Activated naive CD4-positive, alpha-beta T cell treated with anti-CD3 and anti-CD28 coated beads for 36 hours (primary cell): ENCODE measurements around the gene SUN5. TPM values are rescaled to one million over a fixed set of nuclear protein-coding genes. Genes with fewer than 3 reads are reported as not detected.
"Not testable (repeated sequence)": the region's sequence is repeated elsewhere in the genome, so short reads cannot be mapped to it uniquely, and the experiment has no call there.

ENCODE experiments used
- CTCF ChIA-PET: fragments of 350-600 bp; sonication (Branson Sonifier 250); formaldehyde crosslinking; loops from one replicate; lab custom pipeline; 2021; ENCODE audit warnings: antibody characterized with exemption; lab: Charles Lee
- DNase-seq: peaks from one replicate; pipeline ENCODE4 v3.0.0-alpha.2; 2020
- H3K27ac Mint-ChIP-seq: one replicate; pipeline ENCODE4 v1.8.0; 2021; ENCODE audit warnings: mild to moderate bottlenecking, mixed read lengths
- H3K27me3 Mint-ChIP-seq: one replicate; pipeline ENCODE4 v1.8.0; 2021; ENCODE audit warnings: low read depth, mixed read lengths
- H3K36me3 Mint-ChIP-seq: one replicate; pipeline ENCODE4 v1.8.0; 2021; ENCODE audit warnings: low read depth, mixed read lengths
- H3K4me1 Mint-ChIP-seq: one replicate; pipeline ENCODE4 v1.8.0; 2021; ENCODE audit warnings: low read depth, mixed read lengths
- H3K4me3 Mint-ChIP-seq: one replicate; pipeline ENCODE4 v1.8.0; 2021; ENCODE audit warnings: mild to moderate bottlenecking, moderate library complexity, mixed read lengths
- H3K9me3 Mint-ChIP-seq: one replicate; pipeline ENCODE4 v1.8.0; 2021; ENCODE audit warnings: mixed read lengths
- intact Hi-C: fragments of 100-400 bp; cut with micrococcal nuclease; formaldehyde crosslinking; loops from one replicate; pipeline ENCODE4 v1.15.1; 2023
- total RNA-seq, 2 experiments: library from RNA; stranded (reverse); gene quantifications; one replicate each; pipeline ENCODE4 v1.2.3, GENCODE V29; 2021

The SUN5 gene
- total RNA-seq, 2 experiments from 2014 or later, result not detected

DNA sequence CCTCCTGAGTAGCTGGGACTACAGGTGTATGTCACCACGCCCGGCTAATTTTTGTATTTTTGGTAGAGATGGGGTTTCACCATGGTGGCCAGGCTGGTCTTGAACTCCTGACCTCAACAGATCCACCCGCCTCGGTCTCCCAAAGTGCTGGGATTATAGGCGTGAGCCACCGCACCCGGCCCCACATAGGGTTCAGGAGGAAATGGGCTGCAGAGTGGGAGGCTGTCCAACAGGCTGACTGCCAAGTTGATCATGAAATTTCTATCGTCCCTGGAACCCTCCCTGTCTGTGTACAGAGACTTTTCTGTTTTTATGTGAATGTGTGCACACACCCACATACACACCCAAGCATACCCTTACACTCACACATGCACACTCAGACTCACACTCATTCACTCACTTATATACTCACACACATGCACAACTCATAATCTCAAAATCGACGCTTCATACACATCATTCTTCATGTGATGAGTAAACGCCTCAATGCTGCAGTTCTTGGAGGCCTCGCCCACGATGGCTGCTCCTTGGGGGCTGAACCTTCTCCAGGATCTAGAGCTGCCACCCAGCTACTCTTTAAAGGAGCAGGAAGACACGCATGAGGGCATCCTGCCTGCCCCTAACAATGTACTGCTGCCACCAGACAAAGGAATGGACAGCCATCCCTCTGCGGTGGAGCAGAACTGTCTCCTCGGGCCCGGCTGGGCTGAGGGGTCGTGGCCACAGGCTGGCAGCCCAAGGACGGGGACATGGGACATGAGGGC is 35.6 kb downstream of the SUN5 start:
- H3K4me3 Mint-ChIP-seq, result peak overlapping the region; percentile 57
- no peaks in the 10 kb centered on the region for H3K27me3 Mint-ChIP-seq
- intact Hi-C loops, result loop anchor here (1.0 to 10.0 kb wide), 2 partner anchors 22 to 714 kb away; no protein-coding TSS in a partner anchor
- H3K9me3 Mint-ChIP-seq, result no peaks in the 10 kb centered on the region
- CTCF ChIA-PET, result interaction anchor here (0.7 to 3.6 kb wide), 4 partner anchors 11 to 720 kb away, joined by 3 to 44 read pairs (median 6); partner anchors contain the start of gene SUN5
- peaks cover 7% of the 10 kb centered on the region for H3K36me3 Mint-ChIP-seq
- H3K4me1 Mint-ChIP-seq, result peaks cover 79% of the 10 kb centered on the region
- peak; percentile 80 for DNase-seq
- H3K27ac Mint-ChIP-seq, result no peak overlapping the region

DNA sequence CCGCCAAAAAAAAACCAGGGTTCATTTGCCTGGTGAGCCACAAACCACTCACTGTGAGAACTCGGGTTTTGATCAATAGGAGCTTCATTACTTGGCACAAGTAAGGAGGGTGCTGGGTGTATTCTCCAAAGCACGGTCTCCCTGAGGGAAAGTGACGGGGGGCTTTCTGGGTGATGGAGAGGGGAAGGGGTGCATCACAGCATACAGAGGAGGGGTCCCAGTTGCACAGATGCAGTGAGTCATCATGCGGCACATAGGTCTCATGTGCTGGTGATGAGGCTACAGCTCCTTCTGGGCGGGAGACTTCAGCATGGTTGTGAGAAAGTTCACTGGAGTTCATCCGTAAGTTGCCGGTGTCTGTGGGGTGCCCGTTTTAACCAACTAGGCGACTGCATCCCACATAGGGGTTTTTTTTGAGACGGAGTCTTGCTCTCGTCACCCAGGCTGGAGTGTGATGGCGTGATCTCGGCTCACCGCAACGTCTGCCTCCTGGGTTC is 36.2 kb downstream of the SUN5 start:
- no peaks in the 10 kb centered on the region for H3K27me3 Mint-ChIP-seq
- H3K4me1 Mint-ChIP-seq, result peaks cover 78% of the 10 kb centered on the region
- CTCF ChIA-PET, result interaction anchor here (0.7 to 3.6 kb wide), 4 partner anchors 10 to 721 kb away, joined by 3 to 44 read pairs (median 6); partner anchors contain the start of gene SUN5
- no peaks in the 10 kb centered on the region for H3K9me3 Mint-ChIP-seq
- H3K27ac Mint-ChIP-seq, result no peak overlapping the region
- intact Hi-C loops, result loop anchor here (1.0 to 10.0 kb wide), 2 partner anchors 22 to 713 kb away; no protein-coding TSS in a partner anchor
- peak; percentile 82 for DNase-seq
- H3K36me3 Mint-ChIP-seq, result peaks cover 3% of the 10 kb centered on the region
- H3K4me3 Mint-ChIP-seq, result peak overlapping the region; percentile 57

DNA sequence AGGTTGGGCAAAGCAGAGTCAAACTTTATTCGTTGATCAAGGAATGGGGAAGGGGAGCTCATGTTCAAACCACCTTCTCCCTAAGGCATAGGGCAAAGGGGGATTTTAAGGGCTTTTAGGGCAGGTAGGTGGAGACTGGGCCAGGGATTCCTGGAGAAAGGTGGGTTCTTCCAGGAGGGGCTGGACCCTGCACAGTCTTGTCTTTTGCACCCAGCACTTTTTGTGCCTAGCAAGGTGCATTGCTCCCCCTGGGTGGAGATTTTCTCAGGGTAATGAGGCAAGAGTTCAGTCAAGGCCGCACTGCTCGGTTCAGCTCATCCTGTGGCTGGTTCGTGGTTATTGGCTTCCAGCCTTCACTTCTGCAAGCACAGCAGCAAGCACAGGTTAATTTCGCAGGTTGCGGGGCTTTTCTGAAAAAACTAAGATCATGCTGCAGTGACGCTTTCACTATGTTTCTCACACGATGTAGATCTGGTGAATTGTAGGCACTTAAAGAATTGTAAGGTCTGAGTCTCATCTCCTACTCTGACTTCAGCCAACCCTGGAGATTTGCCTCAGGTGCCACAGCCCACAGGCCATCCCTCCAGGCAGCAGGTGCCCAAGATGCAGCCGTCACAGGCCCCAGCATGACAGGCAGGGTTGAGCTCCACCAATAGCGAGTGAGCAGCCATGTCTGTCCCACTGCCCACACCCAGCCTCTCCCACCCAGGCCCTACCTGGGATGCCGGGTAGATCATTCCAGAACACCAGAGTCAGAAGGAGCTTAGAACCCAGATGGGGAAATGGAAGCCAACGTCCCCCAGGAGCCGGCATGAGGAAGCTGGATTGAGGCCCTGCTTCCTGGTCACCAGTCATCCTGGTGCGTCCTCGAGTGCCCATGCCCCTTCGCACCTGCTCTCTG is 37.1 kb downstream of the SUN5 start:
- DNase-seq, result peak; percentile 86
- Mint-ChIP-seq H3K27me3 (no peaks in the 10 kb centered on the region), H3K36me3 (no peaks in the 10 kb centered on the region), H3K9me3 (no peaks in the 10 kb centered on the region), H3K4me1 (peaks cover 76% of the 10 kb centered on the region), H3K4me3 (peak overlapping the region; percentile 57), H3K27ac (no peak overlapping the region)
- intact Hi-C loops, result loop anchor here (10.0 kb wide), 1 partner anchor 712 kb away; no protein-coding TSS in a partner anchor
- CTCF ChIA-PET, result interaction anchor here (1.3 to 3.6 kb wide), 3 partner anchors 9 to 38 kb away, joined by 4 to 44 read pairs (median 7); partner anchors contain the start of gene SUN5

DNA sequence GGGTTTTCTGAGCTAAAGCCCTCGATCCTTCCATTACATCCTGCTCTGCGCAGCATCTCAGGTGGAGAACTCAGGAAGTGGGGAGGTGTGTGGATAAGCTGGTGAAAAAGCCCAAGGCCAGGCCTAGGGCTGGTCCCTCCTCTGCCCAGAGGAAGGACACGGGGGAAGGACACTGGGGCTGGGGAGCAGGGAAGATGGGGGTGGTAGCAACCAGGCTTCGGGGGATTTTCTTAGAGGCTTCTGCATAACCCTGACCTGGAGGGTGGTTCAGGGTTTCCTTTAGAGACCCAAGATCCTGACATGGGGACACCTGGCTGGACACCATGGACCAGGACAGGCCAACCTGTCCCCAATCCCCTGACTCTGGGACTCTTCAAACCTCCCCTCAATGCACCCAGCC is 37.9 kb downstream of the SUN5 start:
- no peaks in the 10 kb centered on the region for H3K27me3 Mint-ChIP-seq
- H3K4me3 Mint-ChIP-seq, result no peak overlapping the region
- DNase-seq, result no peak
- no peak overlapping the region for H3K27ac Mint-ChIP-seq
- intact Hi-C loops, result loop anchor here (10.0 kb wide), 1 partner anchor 712 kb away; no protein-coding TSS in a partner anchor
- CTCF ChIA-PET, result interaction anchor here (0.7 to 3.6 kb wide), 3 partner anchors 8 to 20 kb away, joined by 3 to 44 read pairs (median 3); no protein-coding TSS in a partner anchor
- H3K4me1 Mint-ChIP-seq, result peaks cover 77% of the 10 kb centered on the region
- no peaks in the 10 kb centered on the region for H3K36me3 Mint-ChIP-seq
- H3K9me3 Mint-ChIP-seq, result no peaks in the 10 kb centered on the region

DNA sequence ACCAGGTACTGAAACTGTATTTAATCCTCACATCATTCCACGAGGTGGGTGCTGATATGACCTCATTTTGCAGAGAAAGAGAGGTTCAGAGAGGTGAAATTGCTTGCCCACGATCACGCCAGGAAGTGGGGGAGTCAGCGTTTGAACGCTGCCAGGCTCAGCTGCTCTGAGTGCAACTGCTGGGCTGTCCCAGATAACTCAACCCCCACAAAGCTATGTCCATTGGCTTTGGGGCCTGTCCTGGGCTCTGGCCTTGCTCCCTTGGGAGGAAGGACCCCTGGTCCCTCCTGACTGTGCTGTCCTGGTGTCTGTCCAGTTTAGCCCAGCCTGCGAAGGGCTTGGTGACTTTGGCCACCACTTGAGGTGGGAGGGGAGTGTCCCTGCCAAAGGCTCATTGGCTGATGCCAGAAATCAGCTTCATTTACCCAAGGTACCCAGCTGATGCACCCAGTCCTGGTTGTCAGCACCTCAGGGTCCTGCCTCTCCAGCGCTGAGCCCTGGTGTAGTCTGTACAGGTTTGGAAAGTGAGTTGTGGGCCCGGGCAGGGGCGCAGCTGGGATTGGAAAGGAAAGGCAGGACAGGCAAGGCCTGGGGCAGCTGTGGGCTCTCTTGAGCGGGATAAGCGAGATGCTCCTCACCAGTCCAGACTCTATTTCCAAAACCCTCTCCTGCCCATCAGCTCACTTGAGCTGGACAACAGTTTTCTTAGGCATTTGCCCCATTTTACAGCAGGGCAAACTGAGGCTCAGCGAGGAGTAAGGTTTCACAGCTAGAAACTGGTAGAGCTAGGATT is 38.5 kb downstream of the SUN5 start:
- peak overlapping the region; percentile 30 for H3K27ac Mint-ChIP-seq
- no peaks in the 10 kb centered on the region for H3K27me3 Mint-ChIP-seq
- no peaks in the 10 kb centered on the region for H3K36me3 Mint-ChIP-seq
- no peak overlapping the region for H3K4me3 Mint-ChIP-seq
- intact Hi-C loops, result loop anchor here (10.0 kb wide), 1 partner anchor 711 kb away; no protein-coding TSS in a partner anchor
- H3K9me3 Mint-ChIP-seq, result no peaks in the 10 kb centered on the region
- peak; percentile 60 for DNase-seq
- CTCF ChIA-PET, result interaction anchor here (0.7 to 3.6 kb wide), 3 partner anchors 8 to 21 kb away, joined by 3 to 44 read pairs (median 3); no protein-coding TSS in a partner anchor
- peaks cover 77% of the 10 kb centered on the region for H3K4me1 Mint-ChIP-seq

DNA sequence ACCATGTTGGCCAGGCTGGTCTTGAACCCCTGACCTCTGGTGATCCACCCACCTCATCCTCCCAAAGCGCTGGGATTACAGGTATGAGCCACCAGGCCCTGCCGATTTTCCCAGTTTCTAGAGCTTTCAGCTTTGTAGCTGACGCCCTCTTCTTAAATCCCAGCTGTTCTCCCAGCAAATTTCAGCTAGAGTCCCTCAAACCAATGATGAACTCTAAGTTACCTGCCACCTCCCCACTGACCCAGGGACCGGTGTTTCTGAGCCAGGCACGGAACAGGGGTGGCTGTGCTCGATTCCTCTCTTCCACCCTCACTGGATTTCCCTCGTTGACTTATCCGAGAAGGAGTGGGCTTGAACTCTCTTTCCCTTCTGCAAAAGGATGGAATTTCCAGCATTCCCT is 39.1 kb downstream of the SUN5 start:
- Mint-ChIP-seq H3K27me3 (no peaks in the 10 kb centered on the region), H3K4me3 (no peak overlapping the region), H3K27ac (peak overlapping the region; percentile 16), H3K9me3 (no peaks in the 10 kb centered on the region), H3K36me3 (no peaks in the 10 kb centered on the region), H3K4me1 (peaks cover 72% of the 10 kb centered on the region)
- CTCF ChIA-PET, result interaction anchor here (3.6 kb wide), 1 partner anchor 19 kb away, joined by 44 read pairs; no protein-coding TSS in a partner anchor
- intact Hi-C loops, result loop anchor here (10.0 kb wide), 1 partner anchor 710 kb away; no protein-coding TSS in a partner anchor
- no peak for DNase-seq

DNA sequence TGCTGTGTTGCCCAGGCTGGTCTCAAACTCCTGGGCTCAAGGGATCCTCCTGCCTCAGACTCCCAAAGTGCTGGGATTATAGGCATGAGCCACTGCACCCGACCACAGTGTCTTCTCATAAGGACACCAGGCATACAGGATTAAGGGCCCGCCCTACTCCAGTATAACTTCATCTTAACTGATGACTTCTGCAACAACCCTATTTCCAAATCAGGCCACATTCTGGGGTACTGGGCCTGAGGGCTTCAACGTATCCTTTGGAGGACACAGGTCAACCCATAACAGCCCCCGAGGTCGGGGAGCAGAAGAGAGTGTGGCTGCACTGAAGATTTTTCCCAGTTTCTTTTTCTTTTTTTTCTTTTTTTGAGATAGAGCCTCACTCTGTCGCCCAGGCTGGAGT is 39.7 kb downstream of the SUN5 start:
- no peak for DNase-seq
- Mint-ChIP-seq H3K27me3 (no peaks in the 10 kb centered on the region), H3K36me3 (no peaks in the 10 kb centered on the region), H3K27ac (no peak overlapping the region), H3K4me1 (peaks cover 66% of the 10 kb centered on the region), H3K4me3 (no peak overlapping the region), H3K9me3 (no peaks in the 10 kb centered on the region)
- intact Hi-C loops, result loop anchor here (10.0 kb wide), 1 partner anchor 710 kb away; no protein-coding TSS in a partner anchor
- CTCF ChIA-PET, result interaction anchor here (2.7 kb wide), 1 partner anchor 19 kb away, joined by 13 read pairs; no protein-coding TSS in a partner anchor

DNA sequence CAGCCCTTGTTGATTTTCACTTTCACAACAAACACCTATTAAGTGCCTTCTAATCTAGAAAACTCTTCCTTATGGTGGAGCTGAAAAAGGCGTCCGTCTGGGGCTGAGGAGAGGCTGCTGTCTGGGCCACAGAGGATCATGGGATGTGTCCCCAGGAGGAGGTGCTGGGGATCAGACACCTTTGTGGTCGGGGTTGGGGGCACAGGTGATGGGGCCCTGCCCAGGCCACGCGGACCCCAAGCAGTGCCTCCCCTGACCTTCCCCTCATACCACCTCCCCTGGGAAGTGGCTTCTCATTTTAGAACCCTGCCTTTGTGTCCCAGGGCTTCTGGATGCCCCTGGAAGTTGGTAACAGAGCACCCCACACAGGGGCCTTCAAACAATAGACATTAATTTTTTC is 41.1 kb downstream of the SUN5 start:
- DNase-seq, result no peak
- Mint-ChIP-seq H3K36me3 (peaks cover 3% of the 10 kb centered on the region), H3K27ac (no peak overlapping the region), H3K4me1 (peaks cover 52% of the 10 kb centered on the region), H3K9me3 (peaks cover 2% of the 10 kb centered on the region), H3K4me3 (no peak overlapping the region), H3K27me3 (no peaks in the 10 kb centered on the region)
- CTCF ChIA-PET, result interaction anchor here (2.7 kb wide), 1 partner anchor 18 kb away, joined by 13 read pairs; no protein-coding TSS in a partner anchor
- intact Hi-C loops, result loop anchor here (10.0 kb wide), 1 partner anchor 708 kb away; no protein-coding TSS in a partner anchor

DNA sequence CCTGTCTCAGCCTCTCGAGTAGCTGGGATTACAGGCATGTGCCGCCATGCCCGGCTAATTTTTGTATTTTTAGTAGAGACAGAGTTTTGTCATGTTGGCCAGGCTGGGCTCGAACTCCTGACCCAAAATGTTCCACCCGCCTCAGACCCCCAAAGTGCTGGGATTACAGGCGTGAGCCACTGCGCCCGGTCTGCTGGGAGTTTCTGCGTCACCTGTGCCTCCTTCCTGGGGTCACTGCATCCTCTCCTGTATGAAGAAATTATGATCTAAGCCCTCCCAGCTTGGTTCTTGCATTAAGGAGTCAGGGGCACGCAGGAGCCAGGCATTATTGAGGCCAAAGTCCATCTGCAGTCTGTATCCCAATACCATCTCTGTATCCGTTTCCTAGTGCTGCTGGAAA is 41.6 kb downstream of the SUN5 start:
- not testable (repeated sequence) for H3K4me3 Mint-ChIP-seq, H3K27me3 Mint-ChIP-seq, DNase-seq, H3K36me3 Mint-ChIP-seq, H3K27ac Mint-ChIP-seq, H3K9me3 Mint-ChIP-seq
- intact Hi-C loops, result loop anchor here (10.0 kb wide), 1 partner anchor 708 kb away; no protein-coding TSS in a partner anchor
- CTCF ChIA-PET, result interaction anchor here (2.7 kb wide), 1 partner anchor 17 kb away, joined by 13 read pairs; no protein-coding TSS in a partner anchor
- peaks cover 47% of the 10 kb centered on the region for H3K4me1 Mint-ChIP-seq

DNA sequence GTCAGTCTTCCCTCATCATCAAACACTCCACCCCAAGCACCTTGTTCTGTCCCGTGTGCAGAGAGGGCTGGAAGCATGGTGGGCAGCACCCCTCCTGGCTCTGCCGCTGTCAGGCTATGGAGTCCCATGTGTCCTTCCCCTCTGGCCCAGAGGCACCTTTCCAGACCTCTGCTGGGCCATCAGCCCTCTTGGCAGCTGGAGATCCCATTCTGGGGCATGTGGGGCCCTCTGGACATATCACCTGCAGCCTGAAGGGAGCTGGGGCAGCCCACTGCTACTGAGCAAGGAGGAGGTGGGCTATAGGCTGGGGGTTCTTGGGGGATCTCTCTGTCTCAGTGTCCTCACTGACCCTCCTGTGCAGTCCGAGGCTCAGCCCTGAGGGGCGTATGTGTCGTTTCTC is 42.2 kb downstream of the SUN5 start:
- no peak for DNase-seq
- Mint-ChIP-seq H3K27ac (no peak overlapping the region), H3K9me3 (peaks cover 12% of the 10 kb centered on the region), H3K27me3 (no peaks in the 10 kb centered on the region), H3K36me3 (peaks cover 9% of the 10 kb centered on the region), H3K4me1 (peaks cover 41% of the 10 kb centered on the region), H3K4me3 (no peak overlapping the region)
- CTCF ChIA-PET, result interaction anchor here (2.7 kb wide), 1 partner anchor 17 kb away, joined by 13 read pairs; no protein-coding TSS in a partner anchor
- intact Hi-C loops, result loop anchor here (10.0 kb wide), 1 partner anchor 707 kb away; no protein-coding TSS in a partner anchor
